ENCODE results near the gene GPR171.
"Not testable (repeated sequence)": the region's sequence is repeated elsewhere in the genome, so short reads cannot be mapped to it uniquely, and the experiment has no call there.

Gene GPR171

DNA sequence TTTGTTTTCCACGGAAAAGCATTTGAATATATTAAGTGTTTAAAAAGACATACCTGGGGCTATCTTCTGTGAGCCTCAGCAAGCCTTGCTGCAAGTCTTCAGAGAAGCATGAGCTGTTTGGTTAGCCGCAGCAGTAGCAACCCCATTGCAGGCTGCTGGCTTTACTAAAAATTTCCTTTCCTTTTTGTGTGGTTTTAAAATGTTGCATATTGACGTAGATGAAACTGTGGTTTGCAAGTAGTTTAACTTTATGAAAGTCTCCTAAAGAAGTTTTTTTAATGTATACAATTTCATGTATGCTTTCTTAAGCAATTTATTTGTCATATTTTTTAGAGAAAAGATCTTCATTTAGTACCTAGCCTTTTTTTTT, at the start of gene GPR171:
GPR171 (minus strand) TSS at position 166 of the 370 bp plus-strand sequence. CDS start 3,830 bp downstream, outside the sequence.
- no peak for DNase-seq

DNA sequence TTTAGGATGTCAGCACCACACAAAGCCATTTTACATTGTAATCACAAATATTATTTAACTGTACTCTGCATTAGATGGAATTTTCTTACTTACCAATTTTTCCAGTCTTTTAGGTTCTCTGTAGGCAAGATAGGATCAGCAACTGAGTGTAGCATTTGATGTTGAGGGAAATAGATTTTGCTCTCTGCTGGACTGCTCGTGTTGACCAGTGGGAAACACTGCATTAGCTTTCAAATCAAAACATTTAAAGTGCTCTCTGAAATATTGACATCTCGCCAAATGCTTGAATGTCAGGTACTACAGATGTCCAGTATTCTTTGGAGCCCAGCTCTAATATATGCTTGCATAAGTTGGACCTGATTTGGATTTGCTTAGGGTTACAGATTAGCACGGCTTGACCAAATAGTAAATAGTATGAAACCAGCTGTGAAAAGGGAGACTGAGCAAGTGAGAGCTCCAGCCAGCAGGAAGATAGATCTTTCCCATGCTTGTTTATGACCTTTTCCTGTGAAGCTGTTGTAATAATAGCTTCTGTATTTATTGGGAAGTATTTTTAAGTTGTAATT, 45.8 kb upstream of the GPR171 start:
- no peak for DNase-seq

- DNase-seq = not testable (repeated sequence)
Measured at GRCh38 chr3:151242006-151242405, 39.0 kb upstream of the GPR171 start.

DNA sequence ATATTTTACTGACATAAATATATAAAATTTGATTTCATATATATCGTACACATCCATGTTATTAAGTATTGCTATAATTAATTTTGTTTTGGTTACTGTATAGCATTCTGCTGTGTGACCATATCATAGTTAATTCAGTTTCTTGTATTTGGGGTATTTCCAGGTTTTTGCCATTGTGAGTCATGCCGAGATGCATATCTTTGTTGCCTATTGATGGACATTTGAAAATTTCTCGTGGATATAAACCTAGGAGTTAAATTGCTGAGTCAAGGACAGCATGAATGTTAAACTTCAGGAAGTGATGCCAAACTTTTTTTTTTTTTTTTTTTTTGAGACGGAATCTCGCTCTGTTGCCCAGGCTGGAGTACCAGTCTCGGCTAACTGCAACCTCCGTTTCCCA, 33.7 kb upstream of the GPR171 start:
- no peak for DNase-seq

DNA sequence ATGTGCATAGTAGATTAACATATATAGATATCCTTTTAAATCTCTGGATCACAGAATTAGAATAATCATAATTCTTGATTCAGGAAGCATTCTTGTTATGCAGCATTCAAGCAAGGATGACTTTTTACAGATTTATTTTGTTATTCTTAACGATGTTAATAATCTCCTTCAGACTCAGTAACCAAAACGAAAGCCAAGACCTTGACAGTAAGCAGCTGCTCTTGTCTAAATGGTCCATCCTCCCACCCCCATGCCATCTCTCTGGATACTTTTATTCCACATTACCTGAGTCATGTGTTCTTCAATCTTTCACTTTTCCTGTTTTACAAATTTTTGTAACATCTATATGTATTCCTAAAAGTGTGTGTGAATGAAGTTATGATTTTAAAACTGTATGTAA, 33.3 kb upstream of the GPR171 start:
- no peak for DNase-seq

- DNase-seq = no peak
Measured at GRCh38 chr3:151234825-151235224, 31.8 kb upstream of the GPR171 start.

- no peak for DNase-seq
Measured at GRCh38 chr3:151232991-151233390, 30.0 kb upstream of the GPR171 start.

DNA sequence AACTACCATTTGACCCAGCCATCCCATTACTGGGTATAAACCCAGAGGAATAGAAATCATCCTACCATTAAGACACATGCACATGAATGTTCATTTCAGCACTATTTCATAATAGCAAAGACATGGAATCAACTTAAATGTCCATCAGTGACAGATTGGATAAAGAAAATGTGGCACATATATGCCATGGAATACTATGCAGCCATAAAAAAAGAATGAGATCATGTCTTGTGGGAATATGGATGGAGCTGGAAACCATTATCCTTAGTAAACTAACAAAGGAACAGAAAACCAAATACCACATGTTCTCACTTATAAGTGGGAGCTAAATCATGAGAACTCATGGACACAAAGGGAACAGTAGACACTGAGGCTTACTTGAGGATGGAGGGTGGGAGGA, 29.4 kb upstream of the GPR171 start:
- DNase-seq = not testable (repeated sequence)

GRCh38 chr3:151230646-151231045, 27.6 kb upstream of the GPR171 start:
- no peak for DNase-seq

DNA sequence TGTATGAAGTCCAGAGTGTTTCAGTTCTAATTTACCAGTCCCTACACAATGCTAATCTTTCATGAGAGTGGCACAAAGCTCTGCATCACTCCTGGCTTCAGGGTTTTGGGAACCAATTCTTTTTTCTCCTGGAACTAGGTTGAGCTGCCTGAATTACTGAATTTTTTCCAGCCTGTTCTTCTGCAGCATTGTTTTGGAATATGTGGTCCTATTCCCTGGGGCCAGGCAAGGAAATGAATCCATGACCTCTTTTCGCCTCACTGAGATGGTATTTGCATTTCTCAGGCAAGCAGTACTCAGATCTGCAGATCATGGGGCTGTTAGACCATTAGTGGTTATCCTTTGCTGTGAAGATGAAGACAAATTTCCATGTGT, 25.6 kb upstream of the GPR171 start:
- DNase-seq = no peak

DNA sequence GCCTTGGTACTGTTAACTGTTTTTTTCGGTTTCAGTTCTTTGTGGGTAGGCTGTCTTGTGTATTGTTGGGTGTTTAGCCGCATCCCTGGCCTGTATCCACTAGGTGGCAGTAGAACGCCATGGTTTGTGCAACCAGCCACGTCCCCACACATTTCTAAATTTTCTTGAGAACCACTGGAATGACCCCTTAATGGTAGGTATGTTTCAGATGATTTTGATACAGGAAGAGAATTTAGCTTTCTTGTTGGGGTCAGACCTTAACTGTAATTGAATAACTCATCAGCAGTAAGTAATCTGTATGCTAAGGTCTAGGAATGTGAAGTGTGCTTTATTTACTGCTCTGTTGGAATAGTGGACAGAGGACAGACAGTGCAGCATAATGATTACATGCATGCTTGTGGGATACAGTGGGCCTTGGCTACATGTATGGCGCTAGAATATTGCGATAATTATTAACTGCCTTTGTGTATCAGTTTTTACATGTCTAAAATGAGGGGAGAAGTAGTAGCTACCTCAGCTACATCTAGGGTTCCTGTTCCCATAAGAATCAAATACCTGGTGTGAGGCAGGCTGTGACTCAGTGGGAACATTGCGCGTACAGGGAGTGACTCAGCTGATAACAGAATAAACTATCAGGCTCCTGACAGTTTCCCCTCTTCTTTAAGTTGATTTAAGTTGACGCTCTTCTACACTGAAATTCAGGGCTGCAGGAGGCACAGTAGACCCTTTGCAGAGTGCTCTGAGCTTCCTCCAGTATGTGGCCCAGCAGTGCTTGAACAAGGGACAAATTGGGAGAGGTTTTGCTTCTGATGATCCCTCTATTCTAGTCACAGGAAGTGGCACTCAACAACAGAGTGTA, 25.0 kb upstream of the GPR171 start:
- DNase-seq = no peak

DNA sequence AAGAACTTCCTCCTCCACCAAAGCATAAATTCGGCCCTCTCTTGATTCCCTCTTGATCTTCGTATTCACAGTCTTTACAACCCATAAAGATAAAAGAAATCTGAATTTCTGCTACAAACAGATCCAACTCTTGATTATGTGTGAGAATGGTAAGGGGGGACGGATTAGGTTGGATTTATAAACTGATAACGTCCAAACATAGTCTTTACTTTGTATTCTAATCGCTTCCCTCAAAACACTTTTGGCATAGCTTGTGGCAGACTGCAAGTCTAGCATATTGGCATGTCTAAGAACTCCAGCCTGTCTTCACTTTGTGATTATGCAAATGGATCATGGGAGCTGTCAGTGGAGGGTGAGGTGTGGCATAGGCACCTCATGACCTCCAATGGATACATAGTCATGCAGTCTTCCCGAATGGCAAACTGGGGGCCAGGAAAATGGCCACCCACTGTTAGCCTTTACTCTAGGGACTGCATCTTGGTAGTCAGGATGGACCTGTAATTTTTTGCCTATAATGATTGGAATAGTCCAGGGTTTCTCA, 24.3 kb upstream of the GPR171 start:
- DNase-seq = no peak

- DNase-seq = no peak
Measured at GRCh38 chr3:151226825-151227224, 23.8 kb upstream of the GPR171 start.

DNA sequence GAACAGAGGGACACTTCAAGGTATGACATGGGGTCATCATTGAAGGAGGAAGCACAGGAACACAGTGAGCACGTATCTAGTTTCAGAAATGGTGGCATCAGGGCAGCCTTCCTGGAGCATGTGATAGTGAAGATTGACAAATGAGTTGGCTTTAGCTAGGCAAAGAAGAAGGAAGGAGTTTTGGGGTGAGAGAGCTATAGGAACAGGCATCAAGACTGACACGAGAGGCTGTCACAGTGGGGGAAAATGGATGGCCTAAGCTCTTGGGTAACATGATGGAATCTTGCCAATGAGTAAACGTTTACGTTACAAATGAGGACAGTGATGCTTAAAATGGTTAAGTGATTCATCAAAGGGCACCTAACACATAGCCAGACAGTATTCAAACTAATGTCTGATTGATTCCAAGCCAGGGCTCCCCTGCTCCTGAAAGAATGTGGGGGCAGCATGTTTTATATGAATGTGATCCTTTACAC, 23.1 kb upstream of the GPR171 start:
- DNase-seq = no peak

- DNase-seq = no peak
Measured at GRCh38 chr3:151225040-151225975, 22.3 kb upstream of the GPR171 start.

GRCh38 chr3:151224268-151224866, 21.4 kb upstream of the GPR171 start:
- DNase-seq = no peak

- no peak for DNase-seq
Measured at GRCh38 chr3:151219056-151219455, 16.0 kb upstream of the GPR171 start.

GRCh38 chr3:151218136-151218535, 15.1 kb upstream of the GPR171 start:
- no peak for DNase-seq

DNA sequence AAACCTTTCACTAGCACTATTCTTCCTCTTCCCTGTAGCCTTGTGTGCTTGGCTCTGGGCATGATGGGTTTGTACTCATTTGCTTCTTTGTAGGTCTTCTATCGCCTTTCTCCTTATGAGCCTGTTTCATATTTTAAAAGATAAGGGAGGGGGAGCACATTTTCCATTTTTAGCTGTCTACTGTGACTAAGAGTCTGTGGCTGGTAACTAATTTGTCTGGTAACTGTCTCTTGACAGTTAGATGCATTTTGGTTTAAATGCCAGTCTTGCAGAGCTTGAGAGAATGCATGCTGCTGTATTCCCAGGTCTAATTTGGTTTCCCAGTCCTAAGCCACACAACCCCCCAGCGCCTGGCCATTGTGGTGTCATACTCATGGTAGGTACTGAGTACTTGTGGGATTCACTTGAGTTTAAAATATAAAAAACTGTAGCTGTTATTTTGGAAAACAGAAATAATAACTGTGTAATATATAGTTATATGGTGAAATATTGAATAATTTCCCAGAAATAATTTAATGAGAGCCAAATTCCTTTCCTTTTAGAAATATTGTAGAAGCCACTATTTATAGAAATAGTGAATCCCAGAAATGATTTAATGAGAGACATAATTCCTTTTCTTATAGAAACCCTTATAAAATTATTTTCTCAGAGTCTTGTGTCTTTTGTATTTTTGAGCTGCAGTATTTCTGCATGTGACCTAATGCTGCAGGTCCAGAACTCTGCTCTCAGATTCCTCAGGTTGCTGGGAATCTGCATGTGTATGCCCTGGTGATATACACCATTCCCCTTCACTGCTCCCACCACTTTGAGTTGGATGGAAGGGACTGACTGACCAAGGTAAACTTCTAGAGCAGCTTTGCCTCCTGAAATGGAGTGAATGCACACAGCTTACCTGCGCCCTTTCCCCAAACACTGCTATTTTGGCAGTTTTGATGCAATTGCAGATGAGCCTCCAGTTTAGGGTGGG, 13.9 kb upstream of the GPR171 start:
- DNase-seq = no peak

DNA sequence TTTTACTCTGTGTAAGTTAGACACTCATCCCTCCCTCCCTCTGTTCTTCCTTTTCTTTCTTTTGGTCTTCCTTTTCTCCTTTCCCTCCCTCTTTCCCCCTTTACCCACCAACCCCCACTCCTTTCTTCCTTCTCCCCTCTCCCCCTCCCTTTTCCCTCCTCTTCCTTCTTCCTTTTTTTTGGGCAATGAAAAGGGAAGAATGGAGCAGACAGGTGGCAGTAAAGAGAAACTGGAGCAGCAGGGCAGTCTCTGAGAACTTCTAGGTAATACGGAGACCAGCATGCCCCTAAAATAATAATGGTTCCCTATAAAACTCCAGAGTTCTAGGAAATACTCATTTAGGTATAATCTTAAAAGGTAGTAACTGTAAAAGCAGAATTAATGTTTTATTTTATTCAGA, 11.4 kb upstream of the GPR171 start:
- no peak for DNase-seq

- DNase-seq = no peak
Measured at GRCh38 chr3:151213881-151214280, 10.9 kb upstream of the GPR171 start.

Measured in NCI-H524 treated with DMSO at 0.1 percent for 48 hours (cell line).